ENCODE measurements around the gene GTF2A1.
"Not testable (repeated sequence)": the region's sequence is repeated elsewhere in the genome, so short reads cannot be mapped to it uniquely, and the experiment has no call there.

GTF2A1 gene

DNA sequence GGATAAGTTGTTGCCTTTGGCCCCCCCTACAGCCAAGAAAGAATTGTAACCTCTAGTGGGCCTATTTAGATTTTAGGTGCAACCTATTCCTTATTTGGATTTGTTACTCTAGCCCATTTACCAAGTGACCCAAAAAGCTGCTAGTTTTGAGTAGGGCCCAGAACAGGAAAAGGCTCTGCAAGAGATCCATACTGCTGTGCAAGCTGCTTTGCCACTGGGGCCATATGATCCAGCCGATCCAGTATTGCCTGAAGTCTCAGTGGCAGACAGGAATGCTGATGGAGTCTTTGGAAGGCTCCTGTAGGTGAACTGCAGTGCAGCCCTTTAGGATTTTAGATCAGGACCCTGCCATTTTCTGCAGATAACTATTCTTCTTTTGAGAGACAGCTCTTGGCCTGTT lies 12.9 kb upstream of the GTF2A1 start:
- Histone ChIP-seq H3K4me2 (ENCODE audit: low read length, poor library complexity, severe bottlenecking) (no peak overlapping the region), H3K14ac (ENCODE audit: low read length in 2 of 2) (no peak overlapping the region), H3K27me3 (ENCODE audit: control insufficient read depth in 1 of 2, insufficient read depth in 1 of 2, low read length in 2 of 2) (no peaks in the 10 kb centered on the region), H2BK12ac (ENCODE audit: low read length in 2 of 2) (no peak overlapping the region), H3K27ac (ENCODE audit: low read length, poor library complexity, severe bottlenecking) (no peak overlapping the region), H3K79me1 (replicated peaks; ENCODE audit: low read length, poor library complexity, severe bottlenecking) (no peaks in the 10 kb centered on the region), H3K18ac (ENCODE audit: low read depth in 1 of 2, low read length in 2 of 2) (no peak overlapping the region), H2AFZ (ENCODE audit: low read depth, low read length) (no peak overlapping the region), H3K4me3 (ENCODE audit: insufficient read depth in 1 of 2, low read depth in 1 of 2, low read length in 2 of 2) (no peak overlapping the region), H3K9me3 (ENCODE audit: control insufficient read depth, low read length) (no peaks in the 10 kb centered on the region), H2BK15ac (ENCODE audit: low read depth, poor library complexity, severe bottlenecking) (no peak overlapping the region), H2BK5ac (ENCODE audit: low read depth, low read length, poor library complexity, severe bottlenecking) (no peak overlapping the region), H3K9ac (ENCODE audit: low read length) (no peak overlapping the region), H3K4me1 (ENCODE audit: control insufficient read depth, insufficient read depth, low read depth, low read length) (peaks cover 3% of the 10 kb centered on the region), H3K23ac (ENCODE audit: low read length in 2 of 2) (no peak overlapping the region), H4K91ac (ENCODE audit: low read length) (no peak overlapping the region), H2BK120ac (ENCODE audit: low read depth, low read length) (no peak overlapping the region), H4K8ac (ENCODE audit: low read length) (no peak overlapping the region), H2AK5ac (ENCODE audit: low read length, severe bottlenecking) (no peak overlapping the region), H3K36me3 (ENCODE audit: control insufficient read depth in 1 of 2, insufficient read depth in 2 of 2, low read depth in 1 of 2, low read length in 2 of 2) (no peaks in the 10 kb centered on the region), H3K4ac (ENCODE audit: low read depth in 1 of 2, low read length in 2 of 2) (no peak overlapping the region)
- no peak for DNase-seq
- WGBS: 96% methylated on average over 1 of the region's 1 CpG

DNA sequence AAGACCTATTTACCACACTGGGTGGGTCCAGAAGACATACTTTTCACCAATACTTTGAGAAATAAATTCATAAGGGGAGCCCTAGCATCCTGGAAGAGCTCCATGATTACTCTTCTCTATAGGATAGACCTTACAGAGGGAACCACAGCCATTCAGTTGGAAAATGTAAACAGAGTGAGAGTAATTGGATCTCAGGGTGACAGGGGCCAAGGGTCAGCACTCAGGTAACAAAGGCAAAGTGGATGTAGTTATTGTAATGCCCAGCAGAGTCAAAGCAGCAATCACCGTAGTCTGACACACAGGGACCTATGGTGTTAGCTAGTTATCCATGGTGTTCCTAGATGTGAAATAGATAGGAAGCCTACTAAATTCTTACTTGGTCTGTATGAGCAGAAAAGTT lies 10.8 kb upstream of the GTF2A1 start:
- Histone ChIP-seq H2BK5ac (ENCODE audit: low read depth, low read length, poor library complexity, severe bottlenecking) (no peak overlapping the region), H3K4ac (ENCODE audit: low read depth in 1 of 2, low read length in 2 of 2) (no peak overlapping the region), H2BK12ac (ENCODE audit: low read length in 2 of 2) (no peak overlapping the region), H2BK15ac (ENCODE audit: low read depth, poor library complexity, severe bottlenecking) (no peak overlapping the region), H3K79me1 (replicated peaks; ENCODE audit: low read length, poor library complexity, severe bottlenecking) (no peaks in the 10 kb centered on the region), H2AFZ (ENCODE audit: low read depth, low read length) (no peak overlapping the region), H3K9me3 (ENCODE audit: control insufficient read depth, low read length) (no peaks in the 10 kb centered on the region), H2BK120ac (ENCODE audit: low read depth, low read length) (no peak overlapping the region), H3K18ac (ENCODE audit: low read depth in 1 of 2, low read length in 2 of 2) (no peak overlapping the region), H3K14ac (ENCODE audit: low read length in 2 of 2) (no peak overlapping the region), H3K23ac (ENCODE audit: low read length in 2 of 2) (no peak overlapping the region), H3K4me3 (ENCODE audit: insufficient read depth in 1 of 2, low read depth in 1 of 2, low read length in 2 of 2) (no peak overlapping the region), H3K9ac (ENCODE audit: low read length) (no peak overlapping the region), H3K27me3 (ENCODE audit: control insufficient read depth in 1 of 2, insufficient read depth in 1 of 2, low read length in 2 of 2) (no peaks in the 10 kb centered on the region), H3K27ac (ENCODE audit: low read length, poor library complexity, severe bottlenecking) (no peak overlapping the region), H4K8ac (ENCODE audit: low read length) (no peak overlapping the region), H3K4me1 (ENCODE audit: control insufficient read depth, insufficient read depth, low read depth, low read length) (peaks cover 3% of the 10 kb centered on the region), H4K91ac (ENCODE audit: low read length) (no peak overlapping the region), H3K36me3 (ENCODE audit: control insufficient read depth in 1 of 2, insufficient read depth in 2 of 2, low read depth in 1 of 2, low read length in 2 of 2) (no peaks in the 10 kb centered on the region), H2AK5ac (ENCODE audit: low read length, severe bottlenecking) (no peak overlapping the region), H3K4me2 (ENCODE audit: low read length, poor library complexity, severe bottlenecking) (no peak overlapping the region)
- DNase-seq: no peak
- WGBS: 73% methylated on average over 1 of the region's 1 CpG

DNA sequence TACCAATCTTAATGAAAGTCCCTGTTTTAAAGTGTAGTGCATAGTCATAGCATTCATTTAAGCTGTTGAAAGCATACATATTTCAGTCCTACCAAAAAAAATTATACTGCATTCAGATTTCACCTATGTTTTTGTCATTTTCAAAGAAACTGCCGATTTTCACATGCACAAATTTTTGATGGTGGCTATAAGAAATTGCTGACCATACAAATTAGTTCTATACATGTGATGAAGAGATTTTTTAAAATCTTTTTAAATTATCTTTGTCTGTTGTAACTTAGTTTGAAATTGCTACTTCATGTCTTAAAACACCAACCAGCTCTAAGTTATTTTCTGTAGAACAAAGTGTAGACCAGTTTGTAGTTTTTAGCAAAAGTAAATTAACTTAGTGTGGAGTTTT lies 3.5 kb upstream of the GTF2A1 start:
- no peak overlapping the region for H4K91ac ChIP-seq (ENCODE audit: low read length)
- H3K4ac ChIP-seq (ENCODE audit: low read depth in 1 of 2, low read length in 2 of 2): no peak overlapping the region
- H3K4me3 ChIP-seq (ENCODE audit: insufficient read depth in 1 of 2, low read depth in 1 of 2, low read length in 2 of 2): no peak overlapping the region
- no peak overlapping the region for H4K8ac ChIP-seq (ENCODE audit: low read length)
- H3K4me1 ChIP-seq (ENCODE audit: control insufficient read depth, insufficient read depth, low read depth, low read length): no peaks in the 10 kb centered on the region
- no peaks in the 10 kb centered on the region for H3K27me3 ChIP-seq (ENCODE audit: control insufficient read depth in 1 of 2, insufficient read depth in 1 of 2, low read length in 2 of 2)
- H2AK5ac ChIP-seq (ENCODE audit: low read length, severe bottlenecking): no peak overlapping the region
- no peak overlapping the region for H2BK15ac ChIP-seq (ENCODE audit: low read depth, poor library complexity, severe bottlenecking)
- no peaks in the 10 kb centered on the region for H3K79me1 ChIP-seq (replicated peaks; ENCODE audit: low read length, poor library complexity, severe bottlenecking)
- no peak for DNase-seq
- no peak overlapping the region for H2AFZ ChIP-seq (ENCODE audit: low read depth, low read length)
- no peaks in the 10 kb centered on the region for H3K9me3 ChIP-seq (ENCODE audit: control insufficient read depth, low read length)
- no peak overlapping the region for H2BK12ac ChIP-seq (ENCODE audit: low read length in 2 of 2)
- no CpG with 5 or more reads among the region's 1 CpG for WGBS
- no peak overlapping the region for H3K23ac ChIP-seq (ENCODE audit: low read length in 2 of 2)
- no peak overlapping the region for H3K18ac ChIP-seq (ENCODE audit: low read depth in 1 of 2, low read length in 2 of 2)
- H2BK5ac ChIP-seq (ENCODE audit: low read depth, low read length, poor library complexity, severe bottlenecking): no peak overlapping the region
- no peak overlapping the region for H3K27ac ChIP-seq (ENCODE audit: low read length, poor library complexity, severe bottlenecking)
- H3K14ac ChIP-seq (ENCODE audit: low read length in 2 of 2): no peak overlapping the region
- H3K36me3 ChIP-seq (ENCODE audit: control insufficient read depth in 1 of 2, insufficient read depth in 2 of 2, low read depth in 1 of 2, low read length in 2 of 2): no peaks in the 10 kb centered on the region
- no peak overlapping the region for H3K9ac ChIP-seq (ENCODE audit: low read length)
- H3K4me2 ChIP-seq (ENCODE audit: low read length, poor library complexity, severe bottlenecking): no peak overlapping the region
- no peak overlapping the region for H2BK120ac ChIP-seq (ENCODE audit: low read depth, low read length)

DNA sequence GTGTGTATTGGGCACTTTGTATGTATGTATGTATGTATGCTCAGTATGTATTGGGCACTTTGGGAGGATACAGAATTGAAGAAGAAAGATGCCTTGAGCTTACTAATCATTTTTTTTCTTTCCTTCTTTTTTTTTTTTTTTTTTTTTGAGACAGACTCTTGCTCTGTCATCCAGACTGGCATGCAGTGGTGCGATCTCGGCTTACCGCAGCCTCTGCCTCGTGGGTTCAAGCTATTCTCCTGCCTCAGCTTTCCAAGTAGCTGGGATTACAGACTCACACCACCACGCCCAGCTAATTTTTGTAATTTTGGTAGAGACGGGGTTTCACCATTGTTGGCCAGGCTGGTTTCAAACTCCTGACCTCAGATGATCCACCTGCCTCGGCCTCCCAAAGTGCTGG lies 3.0 kb upstream of the GTF2A1 start:
- not testable (repeated sequence) for H3K23ac ChIP-seq (ENCODE audit: low read length in 2 of 2); H2AK5ac ChIP-seq (ENCODE audit: low read length, severe bottlenecking); H3K18ac ChIP-seq (ENCODE audit: low read depth in 1 of 2, low read length in 2 of 2); H4K91ac ChIP-seq (ENCODE audit: low read length); H3K36me3 ChIP-seq (ENCODE audit: control insufficient read depth in 1 of 2, insufficient read depth in 2 of 2, low read depth in 1 of 2, low read length in 2 of 2); H3K4ac ChIP-seq (ENCODE audit: low read depth in 1 of 2, low read length in 2 of 2); H2BK12ac ChIP-seq (ENCODE audit: low read length in 2 of 2); H2BK15ac ChIP-seq (ENCODE audit: low read depth, poor library complexity, severe bottlenecking); H3K14ac ChIP-seq (ENCODE audit: low read length in 2 of 2); H3K4me3 ChIP-seq (ENCODE audit: insufficient read depth in 1 of 2, low read depth in 1 of 2, low read length in 2 of 2); H2BK120ac ChIP-seq (ENCODE audit: low read depth, low read length); H3K9me3 ChIP-seq (ENCODE audit: control insufficient read depth, low read length); H2AFZ ChIP-seq (ENCODE audit: low read depth, low read length); H2BK5ac ChIP-seq (ENCODE audit: low read depth, low read length, poor library complexity, severe bottlenecking); H3K27me3 ChIP-seq (ENCODE audit: control insufficient read depth in 1 of 2, insufficient read depth in 1 of 2, low read length in 2 of 2); DNase-seq; H3K4me1 ChIP-seq (ENCODE audit: control insufficient read depth, insufficient read depth, low read depth, low read length); H3K4me2 ChIP-seq (ENCODE audit: low read length, poor library complexity, severe bottlenecking); H4K8ac ChIP-seq (ENCODE audit: low read length); H3K79me1 ChIP-seq (replicated peaks; ENCODE audit: low read length, poor library complexity, severe bottlenecking); H3K9ac ChIP-seq (ENCODE audit: low read length); H3K27ac ChIP-seq (ENCODE audit: low read length, poor library complexity, severe bottlenecking)
- 95% methylated on average over 4 of the region's 7 CpGs for WGBS

Measured in mesenchymal stem cell (in vitro differentiated cells and primary cell).